Heart left ventricle (tissue), 13 donors: ENCODE results near the gene NUBP2.

Source experiments
- CTCF ChIP-seq, 12 donors: fragments of 200-600 bp; sonication (generic) in 4 of 12; IDR thresholded peaks; one replicate each; pipeline versions ENCODE4 v1.5.0 to v1.8.0; 2018 to 2022; ENCODE audit warnings: antibody characterized with exemption in 12 of 12, mild to moderate bottlenecking in 5 of 12
- POLR2A ChIP-seq, 2 donors: fragments of 450-650 bp; IDR thresholded peaks; one replicate each; pipeline ENCODE4 v1.6.1; 2017; ENCODE audit warnings: antibody characterized with exemption in 2 of 2, mild to moderate bottlenecking in 2 of 2, moderate library complexity in 2 of 2
- donor health status: ischemic (EF 13 %, LVEDD 7.1; RV severe dilation, severe dysfunction).
- donor health status: DM: no; HTN: yes; CAD: no.
- donor health status: DM: no; HTN: no; CAD: no.
- donor health status: ischemic (EF 25% LVEDD 6.9; RV normal size, moderate dysfunction).
- donor health status: ischemic (EF 25% LVEDD 5.7; RV mildly dilated, moderate dysfunction).
- donor health status: ischemic (EF 35%, LVEDD 5.7; RV mildly dilated, moderate dysfunction).
- donor health status: nonischemic (EF 11% LVEDD 7.7; RV severe dilation, severe dysfunction).
- donor health status: DM: yes; HTN: yes; CAD: no.
- donor health status: PGD.
- donor health status: ischemic (EF 29% LVEDD 5.4; RV normal size, mild dysfunction).
- donor health status: nonischemic (EF 23%, LVEDD 6.1; RV moderate dilation, normal function).

- no peak for TF ChIP-seq CTCF (IDR thresholded peaks at IDR 0.05)
- no peak for TF ChIP-seq POLR2A (IDR thresholded peaks at IDR 0.05)
Measured at GRCh38 chr16:1740234-1740633, 42.5 kb upstream of the NUBP2 start.
